OCI-LY7 (cell line): ENCODE data around the gene SLCO4A1.

Experiments
- CTCF ChIP-seq: fragments of 200-600 bp; sonication (generic); conservative IDR thresholded peaks from 2 replicates; pipeline ENCODE4 v1.5.1; 2014; ENCODE audit warnings: mild to moderate bottlenecking, antibody characterized with exemption, low read length, moderate library complexity, mixed read lengths
- EZH2phosphoT487 ChIP-seq: fragments of 200-600 bp; sonication (generic); IDR thresholded peaks from 2 replicates; pipeline ENCODE4 v1.6.1; 2018; ENCODE audit warnings: low read depth, borderline replicate concordance, mild to moderate bottlenecking, mixed run types, antibody characterized with exemption, low read length, moderate library complexity, mixed read lengths

- TF ChIP-seq CTCF (no peak), EZH2phosphoT487 (no peak)
These were observed 44.7 kb upstream of the SLCO4A1 start for GRCh38 chr20:62597416-62598115.
